HCT116 (cell line): ENCODE data around the gene SLC2A5. TPM values are rescaled to one million over a fixed set of nuclear protein-coding genes. Genes with fewer than 3 reads are reported as not detected.

ENCODE experiments used
- ATAC-seq: fragments of 200-7000 bp; cut with Tn5 transposase; 2 replicates; pipeline ENCODE4 v1.9.1; 2020; ENCODE audit warnings: mild to moderate bottlenecking, moderate library complexity
- BruUV-seq: library from RNA; stranded (reverse); fragments of 400-500 nt; replicated peaks from 2 replicates; lab custom pipeline; 2021; lab: Mats Ljungman, UMichigan
- CTCF ChIA-PET: fragments of 300-600 bp; sonication (Branson Sonifier 250); formaldehyde crosslinking; loops from one replicate; lab custom pipeline; 2021; ENCODE audit warnings: antibody characterized with exemption; lab: Charles Lee
- POLR2A ChIA-PET: fragments of 300-600, 350-600 bp; sonication (Branson Sonifier 250); formaldehyde crosslinking; loops from one replicate; lab custom pipeline; 2021; ENCODE audit warnings: antibody characterized with exemption; lab: Charles Lee
- RAD21 ChIA-PET, 2 experiments: fragments of 300-600 bp; sonication (Branson Sonifier 250); formaldehyde crosslinking; loops; one replicate each; lab custom pipeline; 2023; ENCODE audit warnings: low total read pairs in 2 of 2; ENCODE audit not compliant: uncharacterized antibody in 2 of 2, unreplicated experiment in 2 of 2, low non-redundant PET in 1 of 2; lab: Charles Lee
- DNase-seq: peaks from one replicate; pipeline ENCODE4 v3.0.0-alpha.2; 2010; ENCODE audit warnings: low read depth, low spot score
- H2AFZ ChIP-seq: fragments of 200-600 bp; shearing (Covaris generic), sonication (generic); 2 replicates; pipeline ENCODE4 v1.6.1; 2017; ENCODE audit warnings: low read depth, mixed run types, mixed read lengths, antibody characterized with exemption, low read length; ENCODE audit not compliant: poor library complexity, severe bottlenecking
- H3K27ac ChIP-seq: 2 replicates; pipeline ENCODE4 v1.5.1; 2012; ENCODE audit warnings: low read depth, low read length
- H3K27me3 ChIP-seq: fragments of 200-600 bp; sonication (generic); 2 replicates; pipeline ENCODE4 v1.6.1; 2016; ENCODE audit warnings: mixed run types, low read length, mixed read lengths; ENCODE audit not compliant: insufficient read depth
- H3K36me3 ChIP-seq, 2 experiments: fragments of 200-500 bp in 1 of 2; fragments of 200-600 bp in 1 of 2; sonication (Bioruptor generic) in 1 of 2; sonication (generic) in 1 of 2; 2 replicates each; pipeline versions ENCODE4 v1.5.1 to v1.6.1; 2014 to 2016; ENCODE audit warnings: low read length in 2 of 2, inconsistent platforms in 1 of 2, mixed read lengths in 1 of 2, mixed run types in 1 of 2; ENCODE audit not compliant: insufficient read depth in 2 of 2, control insufficient read depth in 1 of 2
- H3K4me1 ChIP-seq, 2 experiments: fragments of 200-600 bp in 1 of 2; sonication (generic) in 1 of 2; 2 replicates each; pipeline versions ENCODE4 v1.5.1 to v1.6.1; 2012 to 2017; ENCODE audit warnings: low read length in 2 of 2, inconsistent platforms in 1 of 2, mild to moderate bottlenecking in 1 of 2, mixed read lengths in 1 of 2, mixed run types in 1 of 2, moderate library complexity in 1 of 2; ENCODE audit not compliant: insufficient read depth in 2 of 2, control insufficient read depth in 1 of 2
- H3K4me2 ChIP-seq: fragments of 200-600 bp; sonication (generic); 2 replicates; pipeline ENCODE4 v1.6.1; 2017; ENCODE audit warnings: mixed run types, low read length, mixed read lengths
- H3K4me3 ChIP-seq, 2 experiments: fragments of 200-600 bp in 1 of 2; sonication (generic) in 1 of 2; replicated peaks in 1 of 2; 2 replicates each; pipeline ENCODE4 v1.5.1; 2011 to 2016; ENCODE audit warnings: low read length in 2 of 2, control low read depth in 1 of 2, low read depth in 1 of 2, mild to moderate bottlenecking in 1 of 2, mixed read lengths in 1 of 2, mixed run types in 1 of 2
- H3K79me2 ChIP-seq: fragments of 200-600 bp; sonication (generic); 2 replicates; pipeline ENCODE4 v1.6.1; 2017; ENCODE audit warnings: mild to moderate bottlenecking, mixed run types, low read length, moderate library complexity, mixed read lengths; ENCODE audit not compliant: insufficient read depth
- H3K9ac ChIP-seq: fragments of 200-600 bp; sonication (generic); 2 replicates; pipeline ENCODE4 v1.6.1; 2016; ENCODE audit warnings: low read length, mixed read lengths
- H3K9me2 ChIP-seq: fragments of 200-600 bp; sonication (generic), shearing (Covaris generic); 2 replicates; pipeline ENCODE4 v1.6.1; 2017; ENCODE audit warnings: mixed run types, mild to moderate bottlenecking, moderate library complexity; ENCODE audit not compliant: insufficient read depth
- H3K9me3 ChIP-seq, 2 experiments: fragments of 200-500 bp in 1 of 2; fragments of 200-600 bp in 1 of 2; sonication (Bioruptor generic) in 1 of 2; sonication (generic) in 1 of 2; 2 replicates each; pipeline ENCODE4 v1.6.1; 2014 to 2017; ENCODE audit warnings: low read length in 2 of 2, mixed read lengths in 2 of 2, inconsistent platforms in 1 of 2, low read depth in 1 of 2, mild to moderate bottlenecking in 1 of 2, mixed run types in 1 of 2, moderate library complexity in 1 of 2; ENCODE audit not compliant: control insufficient read depth in 1 of 2, insufficient read depth in 1 of 2
- H4K20me1 ChIP-seq: fragments of 200-600 bp; sonication (generic), shearing (Covaris generic); 2 replicates; pipeline ENCODE4 v1.6.1; 2017; ENCODE audit warnings: mixed run types, mild to moderate bottlenecking, moderate library complexity; ENCODE audit not compliant: insufficient read depth
- ATF3 ChIP-seq: IDR thresholded peaks from 2 replicates; pipeline ENCODE4 v1.6.1; 2012
- CBX3 ChIP-seq: IDR thresholded peaks from 2 replicates; pipeline ENCODE4 v1.6.1; 2012; ENCODE audit warnings: low read depth
- CEBPB ChIP-seq: IDR thresholded peaks from 2 replicates; pipeline ENCODE4 v1.6.1; 2012; ENCODE audit warnings: low read depth
- CTCF ChIP-seq, 3 experiments: fragments of 200-600 bp in 1 of 3; sonication (generic) in 1 of 3; IDR thresholded peaks in 2 of 3; conservative IDR thresholded peaks in 1 of 3; 2 replicates each; pipeline ENCODE4 v1.5.1; 2012 to 2017; ENCODE audit warnings: low read depth in 2 of 3, low read length in 2 of 3, antibody characterized with exemption in 1 of 3, borderline replicate concordance in 1 of 3, control low read depth in 1 of 3, mild to moderate bottlenecking in 1 of 3, mixed read lengths in 1 of 3, mixed run types in 1 of 3, moderate library complexity in 1 of 3; ENCODE audit not compliant: insufficient read depth in 1 of 3
- EGR1 ChIP-seq: IDR thresholded peaks from 2 replicates; pipeline ENCODE4 v1.6.1; 2012; ENCODE audit warnings: low read depth
- ELF1 ChIP-seq: IDR thresholded peaks from 2 replicates; pipeline ENCODE4 v1.6.1; 2012; ENCODE audit warnings: low read depth, borderline replicate concordance
- EZH2 ChIP-seq: fragments of 200-600 bp; sonication (generic); IDR thresholded peaks from 2 replicates; pipeline ENCODE4 v1.6.1; 2017; ENCODE audit warnings: antibody characterized with exemption, mixed run types
- EZH2phosphoT487 ChIP-seq: fragments of 200-600 bp; IDR thresholded peaks from 2 replicates; pipeline ENCODE4 v1.6.1; 2018; ENCODE audit warnings: antibody characterized with exemption, borderline replicate concordance
- FOSL1 ChIP-seq: IDR thresholded peaks from 2 replicates; pipeline ENCODE4 v1.6.1; 2012; ENCODE audit warnings: low read depth
- JUND ChIP-seq: IDR thresholded peaks from 2 replicates; pipeline ENCODE4 v1.6.1; 2012
- MAX ChIP-seq: IDR thresholded peaks from 2 replicates; pipeline ENCODE4 v1.6.1; 2012
- POLR2AphosphoS5 ChIP-seq: IDR thresholded peaks from 2 replicates; pipeline ENCODE4 v1.6.1; 2011; ENCODE audit warnings: mild to moderate bottlenecking, low read depth, low read length, moderate library complexity
- RAD21 ChIP-seq: IDR thresholded peaks from 2 replicates; pipeline ENCODE4 v1.6.1; 2012; ENCODE audit warnings: low read depth, mild to moderate bottlenecking
- REST ChIP-seq: IDR thresholded peaks from 2 replicates; pipeline ENCODE4 v1.6.1; 2012; ENCODE audit warnings: low read depth
- SIN3A ChIP-seq: IDR thresholded peaks from 2 replicates; pipeline ENCODE4 v1.6.1; 2012; ENCODE audit warnings: low read depth
- SP1 ChIP-seq: IDR thresholded peaks from 2 replicates; pipeline ENCODE4 v1.6.1; 2012; ENCODE audit warnings: low read depth
- SRF ChIP-seq: IDR thresholded peaks from 2 replicates; pipeline ENCODE4 v1.6.1; 2012; ENCODE audit warnings: low read depth
- YY1 ChIP-seq: IDR thresholded peaks from 2 replicates; pipeline ENCODE4 v1.6.1; 2011; ENCODE audit warnings: low read length, low read depth, moderate library complexity, mild to moderate bottlenecking; ENCODE audit not compliant: insufficient replicate concordance; ENCODE audit errors: extremely low read depth
- ZBTB33 ChIP-seq: IDR thresholded peaks from 2 replicates; pipeline ENCODE4 v1.6.1; 2011; ENCODE audit warnings: mild to moderate bottlenecking, low read length, moderate library complexity; ENCODE audit not compliant: insufficient replicate concordance; ENCODE audit errors: extremely low read depth
- ZNF274 ChIP-seq: fragments of 200-500 bp; sonication (Bioruptor generic); IDR thresholded peaks from 2 replicates; pipeline ENCODE4 v1.6.1; 2014; ENCODE audit warnings: mild to moderate bottlenecking, low read depth, low read length, inconsistent platforms
- intact Hi-C: fragments of 100-400 bp; cut with micrococcal nuclease; formaldehyde crosslinking; loops from 2 replicates; pipeline ENCODE4 v1.10.0; 2022
- total RNA-seq: library from RNA; stranded (reverse); gene quantifications from one replicate; pipeline ENCODE4 v1.2.1, GENCODE V29; 2021; ENCODE audit not compliant: unreplicated experiment

SLC2A5 gene
- total RNA-seq, 1 experiment from 2014 or later, result not detected

- Histone ChIP-seq H2AFZ (no peak overlapping the region), H3K27ac (no peak overlapping the region), H3K9me3 (no peaks in the 10 kb centered on the region), H3K27me3 (no peaks in the 10 kb centered on the region), H3K4me3 (no peak overlapping the region), H3K9me2 (no peaks in the 10 kb centered on the region), H3K4me1 (no peaks in the 10 kb centered on the region), H3K4me2 (no peak overlapping the region), H4K20me1 (no peaks in the 10 kb centered on the region), H3K36me3 (no peaks in the 10 kb centered on the region), H3K79me2 (no peaks in the 10 kb centered on the region), H3K9ac (no peak overlapping the region)
- CTCF ChIA-PET, result interaction anchor here (0.6 kb wide), 1 partner anchor 798 kb away, joined by 3 read pairs; the partner anchor contains the start of gene CLSTN1
- no peak for ATAC-seq
- intact Hi-C loops, result no loop called here
- BruUV-seq, result no TSS peak
- POLR2A ChIA-PET, result no interaction called here
- TF ChIP-seq ELF1 (no peak), EZH2 (no peak), EGR1 (no peak), CBX3 (no peak), CEBPB (no peak), SP1 (no peak), POLR2AphosphoS5 (no peak), ZBTB33 (no peak), CTCF (IDR thresholded peaks at IDR 0.05 in 2 of 3, conservative IDR thresholded peaks at IDR 0.05 in 1 of 3; ENCODE audit: borderline replicate concordance in 1 of 3, insufficient read depth in 1 of 3, low read depth in 2 of 3, low read length in 2 of 3) (no peak), FOSL1 (no peak), YY1 (no peak), EZH2phosphoT487 (no peak), RAD21 (no peak), REST (no peak), JUND (no peak), MAX (no peak), SIN3A (no peak), SRF (no peak), ATF3 (no peak), ZNF274 (no peak)
- no peak for DNase-seq
- RAD21 ChIA-PET, result no interaction called here
Measured at GRCh38 chr1:9025449-9025848, 44.0 kb downstream of the SLC2A5 start.
